HepG2 (cell line): ENCODE measurements around the gene TSTD2.

Experiments
- ARHGAP35 ChIP-seq: sonication (generic); formaldehyde crosslinking; IDR thresholded peaks from 2 replicates; pipeline ENCODE4 v1.9.0; 2022; ENCODE audit warnings: mild to moderate bottlenecking, inconsistent platforms, moderate library complexity, missing genetic modification reagents, borderline replicate concordance
- CREB1 ChIP-seq, 2 experiments: fragments of 450-650 bp in 1 of 2; IDR thresholded peaks; 2 replicates each; pipeline ENCODE4 v1.6.1; 2016 to 2017; ENCODE audit warnings: control low read depth in 1 of 2, mild to moderate bottlenecking in 1 of 2, missing compliant biosample characterization in 1 of 2, missing genetic modification characterization in 1 of 2
- FOSL1 ChIP-seq: sonication (generic); formaldehyde crosslinking; IDR thresholded peaks from 2 replicates; pipeline ENCODE4 v1.9.0; 2021; ENCODE audit warnings: missing genetic modification reagents, borderline replicate concordance
- GTF2F1 ChIP-seq: fragments of 150-350 bp; IDR thresholded peaks from 2 replicates; pipeline ENCODE4 v1.6.1; 2014; ENCODE audit warnings: low read length
- NONO ChIP-seq, 2 experiments: fragments of 450-650 bp in 1 of 2; sonication (generic) in 1 of 2; formaldehyde crosslinking in 1 of 2; IDR thresholded peaks in 1 of 2; conservative IDR thresholded peaks in 1 of 2; 2 replicates each; pipeline versions ENCODE4 v1.6.1 to v1.8.0; 2017 to 2022; ENCODE audit warnings: mild to moderate bottlenecking in 1 of 2, missing genetic modification reagents in 1 of 2, moderate library complexity in 1 of 2
- POLR2AphosphoS5 ChIP-seq: IDR thresholded peaks from 2 replicates; pipeline ENCODE4 v1.6.1; 2012; ENCODE audit warnings: low read depth, low read length
- STAG1 ChIP-seq: sonication (generic); formaldehyde crosslinking; IDR thresholded peaks from 2 replicates; pipeline ENCODE4 v1.4.0; 2020; ENCODE audit warnings: missing genetic modification reagents
- TAF1 ChIP-seq: sonication (generic); formaldehyde crosslinking; IDR thresholded peaks from 2 replicates; pipeline ENCODE4 v1.4.0; 2020; ENCODE audit warnings: missing genetic modification reagents
- TARDBP ChIP-seq: sonication (generic); formaldehyde crosslinking; IDR thresholded peaks from 2 replicates; pipeline ENCODE4 v1.8.0; 2022; ENCODE audit warnings: mild to moderate bottlenecking, missing genetic modification reagents
- ZNF768 ChIP-seq: sonication (generic); formaldehyde crosslinking; IDR thresholded peaks from 2 replicates; pipeline ENCODE4 v1.4.0; 2020; ENCODE audit warnings: missing genetic modification reagents
- TF ChIP-seq, protein P1 (sequence below): sonication (generic); formaldehyde crosslinking; conservative IDR thresholded peaks from 2 replicates; pipeline ENCODE4 v1.8.0; 2022; ENCODE audit warnings: low read depth, missing genetic modification reagents
- TF ChIP-seq, protein P2 (sequence below): sonication (generic); formaldehyde crosslinking; IDR thresholded peaks from 2 replicates; pipeline ENCODE4 v1.5.0; 2020; ENCODE audit warnings: mild to moderate bottlenecking, missing genetic modification reagents, moderate library complexity

DNA sequence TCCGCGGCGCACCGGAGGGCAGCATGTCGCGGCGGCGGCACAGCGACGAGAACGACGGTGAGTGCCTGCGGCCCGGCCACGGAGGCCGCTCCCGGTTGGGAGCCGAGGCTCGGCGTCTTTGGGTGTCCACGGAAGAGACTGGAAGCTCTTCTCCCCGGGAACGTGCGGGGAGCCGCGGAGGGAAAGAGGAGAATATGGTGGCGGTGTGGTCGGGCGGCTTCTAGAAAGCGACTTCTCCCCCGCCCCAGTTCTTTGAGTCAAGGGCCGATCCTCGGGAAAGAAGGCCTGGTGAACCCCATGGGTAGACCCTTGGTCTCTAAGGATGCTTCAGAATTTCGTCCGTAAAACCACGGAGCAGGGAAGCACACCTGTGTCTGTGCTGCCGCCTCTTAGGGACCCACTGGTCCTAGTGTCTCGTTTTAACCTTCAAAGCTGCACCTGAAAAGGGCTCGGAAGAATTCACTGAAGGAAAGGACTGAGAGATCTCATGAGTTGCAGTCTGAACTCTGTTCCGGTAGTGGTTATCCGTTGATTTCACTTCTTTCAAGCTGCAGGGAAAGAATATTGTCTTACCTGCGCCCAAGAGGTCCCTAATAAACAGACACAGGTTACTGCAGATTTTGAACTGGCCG is 807 bp upstream of the TSTD2 start:
- no peak; the same call in 1 of the 2 replicates for TF ChIP-seq TARDBP (CRISPR knock-in tag)
- peak; percentile 67 for TF ChIP-seq ZNF768 (CRISPR knock-in tag)
- TF ChIP-seq, protein P1, sequence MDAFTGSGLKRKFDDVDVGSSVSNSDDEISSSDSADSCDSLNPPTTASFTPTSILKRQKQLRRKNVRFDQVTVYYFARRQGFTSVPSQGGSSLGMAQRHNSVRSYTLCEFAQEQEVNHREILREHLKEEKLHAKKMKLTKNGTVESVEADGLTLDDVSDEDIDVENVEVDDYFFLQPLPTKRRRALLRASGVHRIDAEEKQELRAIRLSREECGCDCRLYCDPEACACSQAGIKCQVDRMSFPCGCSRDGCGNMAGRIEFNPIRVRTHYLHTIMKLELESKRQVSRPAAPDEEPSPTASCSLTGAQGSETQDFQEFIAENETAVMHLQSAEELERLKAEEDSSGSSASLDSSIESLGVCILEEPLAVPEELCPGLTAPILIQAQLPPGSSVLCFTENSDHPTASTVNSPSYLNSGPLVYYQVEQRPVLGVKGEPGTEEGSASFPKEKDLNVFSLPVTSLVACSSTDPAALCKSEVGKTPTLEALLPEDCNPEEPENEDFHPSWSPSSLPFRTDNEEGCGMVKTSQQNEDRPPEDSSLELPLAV: no peak
- TF ChIP-seq NONO (IDR thresholded peaks at IDR 0.05): no peak
- no peak for TF ChIP-seq NONO (CRISPR knock-in tag; conservative IDR thresholded peaks at IDR 0.05)
- no peak for TF ChIP-seq GTF2F1
- TF ChIP-seq, protein P2, sequence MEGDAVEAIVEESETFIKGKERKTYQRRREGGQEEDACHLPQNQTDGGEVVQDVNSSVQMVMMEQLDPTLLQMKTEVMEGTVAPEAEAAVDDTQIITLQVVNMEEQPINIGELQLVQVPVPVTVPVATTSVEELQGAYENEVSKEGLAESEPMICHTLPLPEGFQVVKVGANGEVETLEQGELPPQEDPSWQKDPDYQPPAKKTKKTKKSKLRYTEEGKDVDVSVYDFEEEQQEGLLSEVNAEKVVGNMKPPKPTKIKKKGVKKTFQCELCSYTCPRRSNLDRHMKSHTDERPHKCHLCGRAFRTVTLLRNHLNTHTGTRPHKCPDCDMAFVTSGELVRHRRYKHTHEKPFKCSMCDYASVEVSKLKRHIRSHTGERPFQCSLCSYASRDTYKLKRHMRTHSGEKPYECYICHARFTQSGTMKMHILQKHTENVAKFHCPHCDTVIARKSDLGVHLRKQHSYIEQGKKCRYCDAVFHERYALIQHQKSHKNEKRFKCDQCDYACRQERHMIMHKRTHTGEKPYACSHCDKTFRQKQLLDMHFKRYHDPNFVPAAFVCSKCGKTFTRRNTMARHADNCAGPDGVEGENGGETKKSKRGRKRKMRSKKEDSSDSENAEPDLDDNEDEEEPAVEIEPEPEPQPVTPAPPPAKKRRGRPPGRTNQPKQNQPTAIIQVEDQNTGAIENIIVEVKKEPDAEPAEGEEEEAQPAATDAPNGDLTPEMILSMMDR (CRISPR knock-in tag): no peak
- TF ChIP-seq POLR2AphosphoS5: no peak
- peak; percentile 11; the same call in 1 of the 2 replicates for TF ChIP-seq TAF1 (CRISPR knock-in tag)
- no peak for TF ChIP-seq CREB1 (IDR thresholded peaks at IDR 0.05)
- no peak for TF ChIP-seq CREB1 (CRISPR knock-in tag; IDR thresholded peaks at IDR 0.05)
- TF ChIP-seq STAG1: no peak
- no peak for TF ChIP-seq ARHGAP35 (CRISPR knock-in tag)
- TF ChIP-seq FOSL1 (CRISPR knock-in tag): no peak
